HG02763 (cell line): ENCODE measurements around the gene AGBL1.

Experiments used
- ATAC-seq: cut with Tn5 transposase; IDR thresholded peaks from one replicate; pipeline ENCODE4 v1.9.1; 2021; ENCODE audit warnings: mild to moderate bottlenecking, moderate library complexity; ENCODE audit not compliant: unreplicated experiment

AGBL1 gene

DNA sequence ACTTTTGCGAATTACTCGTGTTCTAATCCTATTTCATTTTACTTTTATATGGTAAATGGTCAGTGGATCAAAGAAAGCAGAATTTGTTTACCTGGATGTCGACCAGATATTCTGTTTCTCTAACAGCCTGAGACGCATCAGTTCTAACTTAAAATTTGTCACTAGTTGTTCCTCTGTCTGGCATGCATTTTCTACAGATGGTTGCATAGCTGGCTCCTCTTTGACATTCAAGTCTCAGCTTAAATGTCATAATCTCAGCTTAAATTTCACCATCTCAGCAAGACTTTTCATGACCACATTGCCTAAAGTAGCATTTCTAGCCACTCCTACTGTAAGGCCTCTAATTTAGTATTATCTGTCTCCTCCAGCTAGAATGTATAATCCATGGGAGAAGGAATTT lies 609.3 kb downstream of the AGBL1 start:
- ATAC-seq: no peak

DNA sequence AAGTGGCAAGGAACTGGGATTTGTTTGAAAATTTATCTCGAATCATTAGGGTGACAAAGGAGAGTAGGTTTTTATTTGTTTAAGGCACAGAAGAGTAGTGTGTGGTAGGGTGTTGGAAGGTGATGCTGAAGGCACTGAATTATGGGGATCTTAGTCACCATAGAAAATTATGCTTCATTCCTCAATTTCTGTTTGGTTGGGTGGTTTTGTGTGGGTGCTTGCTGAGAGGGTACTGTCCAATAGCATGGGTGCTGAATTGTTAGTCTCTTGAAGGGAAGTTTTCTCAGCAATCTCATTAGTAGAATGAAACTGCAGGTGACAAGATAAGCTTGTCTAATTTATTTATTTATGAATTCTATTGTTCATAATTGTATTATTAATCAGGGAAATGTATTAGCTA lies 610.9 kb downstream of the AGBL1 start:
- ATAC-seq: no peak

DNA sequence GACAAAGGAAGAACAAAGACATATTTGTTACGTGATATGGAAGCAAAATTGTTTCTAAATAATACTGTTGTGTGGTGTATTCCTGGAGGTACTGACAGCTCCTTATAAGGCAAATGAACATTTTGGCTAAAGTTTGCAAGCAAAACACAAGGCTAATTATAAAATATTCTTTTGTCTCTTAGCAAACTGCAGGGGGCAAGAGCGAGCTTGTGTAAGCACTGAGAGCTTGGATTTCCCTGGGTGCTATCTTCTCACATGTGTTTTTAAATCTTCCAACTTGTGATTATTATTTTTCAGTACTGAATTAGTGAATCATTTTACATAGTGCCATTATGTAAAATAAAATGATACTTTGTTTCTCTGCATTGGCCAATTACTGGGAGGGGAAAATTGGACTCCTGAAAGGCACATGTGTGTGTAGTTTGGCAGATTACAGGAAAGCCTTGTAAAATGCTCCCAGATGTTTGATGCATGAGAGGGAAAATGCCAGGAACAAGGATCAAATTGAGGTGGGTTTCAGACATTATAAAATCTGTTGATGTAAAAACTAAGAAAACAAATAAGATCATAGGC lies 611.5 kb downstream of the AGBL1 start:
- ATAC-seq: no peak

DNA sequence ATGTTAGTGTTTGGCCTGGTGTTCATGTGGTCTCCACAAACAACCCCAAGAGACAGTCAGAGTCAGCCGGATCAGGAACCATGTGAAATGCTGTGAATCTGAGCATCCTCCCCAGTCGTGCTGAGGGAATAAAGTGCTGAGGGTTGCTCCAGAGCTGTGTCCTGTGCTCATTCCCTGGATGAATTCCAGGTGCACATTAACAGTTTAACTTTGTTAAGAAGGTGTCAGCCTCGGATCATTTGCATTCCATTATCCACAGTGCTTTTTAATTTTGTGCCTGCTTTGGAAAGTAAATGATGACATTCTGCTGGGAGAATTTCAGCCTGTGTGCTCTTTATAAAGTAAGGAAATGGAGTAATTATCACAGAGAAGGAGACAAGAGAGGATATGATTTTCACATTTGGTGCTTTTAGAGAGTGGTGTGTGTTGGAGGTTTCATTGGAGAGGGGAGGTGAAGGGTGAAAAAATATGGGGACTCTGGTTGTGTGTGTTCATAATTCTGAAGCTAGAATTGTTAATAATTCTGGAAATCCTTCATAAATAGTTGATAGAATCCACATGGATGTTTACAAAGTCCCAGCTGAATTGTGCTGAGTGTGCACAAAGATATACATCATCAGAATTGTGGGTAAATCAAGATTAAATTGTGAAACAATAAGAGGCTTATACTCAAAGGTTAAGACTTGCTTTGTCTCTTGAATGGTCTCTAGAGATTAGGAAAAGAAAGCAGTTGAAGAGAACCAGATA lies 621.4 kb downstream of the AGBL1 start:
- no peak for ATAC-seq

DNA sequence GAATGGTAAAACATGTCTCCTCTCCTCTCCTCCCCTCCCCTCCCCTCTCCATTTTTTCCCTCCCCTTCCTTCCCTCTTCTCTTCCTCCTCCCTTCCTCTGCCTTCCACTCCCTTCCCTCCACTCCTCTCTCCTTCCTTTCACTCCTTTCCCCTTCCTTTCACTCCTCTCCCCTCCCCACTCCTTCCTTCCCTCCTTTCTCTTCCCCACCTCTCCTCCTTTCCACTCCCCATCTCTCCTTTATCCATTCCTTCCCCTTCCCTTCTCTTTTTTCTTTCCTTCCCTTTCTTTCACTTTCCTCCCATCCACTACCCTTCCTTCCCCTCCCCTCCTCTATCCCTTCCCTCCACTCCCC lies 621.9 kb downstream of the AGBL1 start:
- no peak for ATAC-seq

DNA sequence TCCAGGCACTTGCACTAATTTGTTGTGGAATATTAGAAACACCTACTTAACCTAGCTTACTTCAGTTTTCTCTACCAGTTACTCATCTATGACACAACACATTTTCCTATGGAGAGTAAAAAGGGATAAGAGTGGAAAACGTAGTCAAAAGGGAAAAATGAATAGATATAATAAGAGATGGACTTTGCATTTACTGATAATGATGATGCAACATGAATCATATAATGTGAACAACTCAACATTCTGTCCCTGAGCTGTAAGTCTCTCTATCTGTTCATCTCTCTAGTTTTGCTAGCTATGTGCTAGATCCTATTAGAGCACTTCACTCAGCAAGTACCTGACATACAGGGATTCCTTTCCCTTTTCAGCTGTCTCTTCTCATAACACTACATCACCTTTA lies 627.1 kb downstream of the AGBL1 start:
- no peak for ATAC-seq

DNA sequence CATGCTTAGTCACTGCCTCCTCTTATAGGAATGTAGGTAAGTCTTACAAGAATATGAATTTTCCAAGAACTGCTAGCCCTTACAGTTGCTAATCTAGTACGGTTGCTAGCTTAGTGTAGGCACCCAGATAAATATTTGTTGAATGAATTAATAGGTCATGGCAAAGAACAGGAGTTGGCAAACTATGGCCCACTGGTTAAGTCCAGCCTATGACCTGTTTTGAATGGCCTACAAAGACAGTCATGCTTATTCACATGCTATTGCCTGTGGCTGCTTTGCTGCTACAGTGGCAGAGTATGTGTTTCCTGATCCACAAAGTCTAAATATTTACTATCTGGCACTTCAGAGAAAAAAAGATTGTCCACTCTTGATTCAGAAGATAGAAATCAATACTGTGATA lies 631.8 kb downstream of the AGBL1 start:
- ATAC-seq: no peak

DNA sequence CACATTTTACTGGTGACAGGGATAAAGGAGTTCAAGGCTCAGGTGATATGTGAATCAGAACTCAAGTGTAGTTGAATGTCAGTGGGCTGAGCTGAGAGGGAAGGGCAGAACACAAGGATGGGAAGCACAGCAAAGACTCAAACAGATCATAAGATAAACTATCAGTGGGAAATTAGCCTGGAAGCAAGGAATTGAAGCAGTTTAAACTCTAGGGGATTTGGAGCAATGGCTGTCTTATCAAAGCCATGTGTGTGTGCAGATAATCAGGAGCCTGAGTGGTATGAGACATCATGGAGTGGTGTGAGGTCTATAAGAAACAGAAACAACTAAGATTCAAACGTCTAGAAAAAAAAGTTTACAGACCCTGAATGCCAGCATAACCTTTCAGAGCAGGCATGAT lies 634.6 kb downstream of the AGBL1 start:
- no peak for ATAC-seq

DNA sequence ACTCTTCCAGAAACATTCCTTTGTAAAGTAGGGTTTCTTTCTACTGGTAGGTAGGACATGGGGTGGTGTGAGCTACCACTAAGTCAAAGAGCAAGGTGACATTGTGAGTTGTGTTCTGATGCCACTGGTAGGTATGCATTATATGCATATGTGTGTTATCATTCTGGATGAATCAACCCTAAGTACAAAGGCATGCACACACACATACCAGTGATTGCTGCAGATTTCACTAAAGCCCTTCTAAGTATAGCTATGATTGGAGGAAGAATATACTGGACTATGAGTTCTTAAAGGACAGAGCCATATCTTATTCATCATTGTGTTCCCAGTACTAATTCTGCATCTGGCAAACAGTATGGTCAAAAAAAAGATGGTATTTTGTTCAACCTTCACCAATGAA lies 646.0 kb downstream of the AGBL1 start:
- no peak for ATAC-seq

DNA sequence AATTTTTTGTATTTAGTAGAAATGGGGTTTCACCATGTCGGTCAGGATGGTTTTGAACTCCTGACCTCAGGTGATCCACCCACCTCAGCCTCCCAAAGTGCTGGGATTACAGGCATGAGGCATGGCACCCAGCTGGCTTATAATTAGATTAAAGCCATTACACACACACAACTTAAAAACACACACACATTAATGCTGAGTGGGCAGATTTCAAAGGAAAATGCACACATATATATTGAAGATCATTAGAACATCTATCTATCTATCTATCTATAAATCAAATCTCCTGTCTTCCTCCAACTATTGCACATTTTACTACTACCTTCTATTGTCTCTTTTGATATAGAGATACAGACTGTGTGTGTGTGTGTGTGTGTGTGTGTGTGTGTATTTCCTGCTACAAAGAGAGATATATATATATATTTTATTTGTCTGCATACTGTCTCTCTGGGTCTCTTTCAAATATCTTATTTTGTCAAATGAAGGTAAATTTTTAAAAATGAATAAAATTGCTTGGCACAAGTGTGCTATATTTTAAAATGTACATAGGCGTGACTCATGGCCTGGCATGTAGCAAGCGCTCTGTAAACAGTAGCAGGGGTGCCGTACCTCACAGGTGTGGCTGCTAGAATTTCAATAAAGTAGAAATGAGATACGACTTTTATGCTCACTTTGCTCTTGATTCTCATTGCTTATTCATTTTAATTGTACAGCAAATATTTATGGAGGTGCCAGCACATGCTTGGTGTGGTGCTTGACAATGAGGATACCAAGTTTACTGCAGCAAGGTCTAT lies 655.8 kb downstream of the AGBL1 start:
- no peak for ATAC-seq

DNA sequence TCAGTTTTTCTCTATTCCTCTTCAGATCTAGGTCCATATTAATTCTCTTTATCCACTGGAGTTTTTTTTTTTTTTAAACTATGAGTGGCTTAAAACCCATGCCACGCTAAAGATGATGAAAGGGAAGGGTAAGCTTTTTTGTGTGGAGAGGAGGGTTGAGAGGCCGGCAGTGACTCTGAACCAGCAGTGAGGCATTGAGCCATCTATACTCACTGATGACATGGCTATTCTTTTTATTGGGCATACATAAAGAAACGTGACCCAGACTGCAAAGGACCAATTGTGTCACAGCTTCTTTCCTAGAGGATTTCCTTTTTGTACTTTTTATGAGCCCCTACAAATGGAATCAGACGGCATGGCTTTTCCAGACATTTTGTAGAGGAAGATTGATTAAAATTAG lies 662.2 kb downstream of the AGBL1 start:
- ATAC-seq: no peak

DNA sequence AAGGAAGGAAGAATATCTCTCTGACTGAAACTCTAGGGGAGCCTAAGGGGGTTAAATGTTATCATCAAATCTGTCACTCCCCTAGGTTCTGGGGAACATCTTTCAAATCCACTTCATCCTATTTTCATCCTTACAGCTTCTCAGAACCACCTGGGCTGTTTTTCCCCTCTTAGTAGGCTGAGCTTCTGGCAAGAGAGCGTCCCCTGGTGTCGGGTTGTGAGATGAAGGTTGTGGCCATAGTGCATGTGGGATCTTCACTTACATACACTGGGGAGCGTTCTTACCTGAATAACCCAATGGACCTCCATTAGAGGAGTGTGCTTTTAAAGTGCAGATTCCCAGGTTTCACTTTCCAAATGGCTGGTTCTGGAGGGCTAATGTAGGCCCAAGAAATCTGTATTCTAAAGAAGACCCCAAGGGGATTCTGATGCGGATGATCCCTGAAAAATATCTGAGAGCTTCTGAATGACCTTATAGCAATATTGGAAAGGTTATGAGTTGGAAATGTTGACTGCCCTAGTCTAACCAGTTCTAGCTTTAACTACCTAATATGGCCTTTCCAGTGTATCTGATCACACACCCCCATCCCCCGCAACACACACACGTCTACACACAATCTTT lies 663.7 kb downstream of the AGBL1 start:
- no peak for ATAC-seq

DNA sequence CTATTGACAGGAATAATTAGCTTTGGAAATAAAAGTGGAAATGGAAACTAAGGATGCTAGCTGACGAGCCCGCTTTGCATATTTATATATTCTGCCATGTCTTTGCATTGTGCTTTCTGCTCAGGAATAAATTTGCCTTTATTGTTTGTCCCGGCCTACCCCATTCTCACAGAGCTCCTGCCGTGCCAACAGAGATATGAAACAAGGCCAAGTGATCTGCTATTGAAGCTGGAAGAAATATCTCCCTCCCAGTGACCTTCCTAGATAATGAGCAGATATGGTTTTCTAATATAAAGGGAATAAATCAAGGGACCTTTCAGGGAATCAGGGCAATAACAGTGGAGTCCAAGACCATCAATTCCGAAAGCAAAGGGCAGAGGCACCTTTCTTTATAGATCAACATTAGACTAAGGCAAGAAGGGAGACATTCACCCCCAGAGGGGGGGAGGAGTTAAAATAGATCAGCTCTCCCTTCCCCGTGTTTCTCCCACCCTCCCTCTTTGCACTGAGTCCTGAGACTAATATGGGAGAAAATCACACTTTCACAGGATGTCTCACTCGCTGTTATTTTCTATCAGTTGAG lies 664.6 kb downstream of the AGBL1 start:
- ATAC-seq: no peak

DNA sequence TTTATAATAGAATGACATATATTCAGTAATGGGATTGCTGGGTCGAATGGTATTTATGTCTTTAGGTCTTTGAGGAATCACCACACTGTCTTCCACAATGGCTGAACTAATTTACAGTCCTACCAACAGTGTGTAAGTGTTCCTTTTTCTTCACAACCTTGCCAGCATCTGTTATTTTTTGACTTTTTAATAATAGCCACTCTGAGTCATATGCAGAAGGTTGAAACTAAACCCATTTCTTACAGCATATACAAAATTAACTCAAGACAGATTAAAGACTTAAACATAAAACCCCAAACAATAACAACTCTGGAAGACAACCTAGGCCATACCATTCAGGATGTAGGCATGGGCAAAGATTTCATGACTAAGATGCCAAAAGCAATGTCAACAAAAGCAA lies 671.4 kb downstream of the AGBL1 start:
- ATAC-seq: no peak

DNA sequence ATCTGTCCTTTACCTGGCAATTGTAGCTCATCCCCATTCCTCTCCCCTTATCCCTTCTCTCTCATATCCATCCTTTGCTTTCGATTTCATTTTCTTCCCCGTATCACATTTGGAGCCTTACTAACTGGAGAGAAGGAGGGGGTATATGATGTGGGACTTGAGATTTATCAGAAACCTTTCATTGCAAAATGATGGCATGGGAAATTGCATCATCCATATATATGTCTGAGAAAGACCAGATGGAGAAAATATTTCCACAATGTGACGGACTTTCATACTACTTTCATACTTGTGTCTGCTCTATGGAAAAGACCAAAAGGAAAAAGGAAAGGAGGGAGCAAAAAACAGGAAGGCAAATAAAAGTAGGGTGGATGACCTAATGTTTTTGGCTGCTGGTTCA lies 675.2 kb downstream of the AGBL1 start:
- no peak for ATAC-seq

DNA sequence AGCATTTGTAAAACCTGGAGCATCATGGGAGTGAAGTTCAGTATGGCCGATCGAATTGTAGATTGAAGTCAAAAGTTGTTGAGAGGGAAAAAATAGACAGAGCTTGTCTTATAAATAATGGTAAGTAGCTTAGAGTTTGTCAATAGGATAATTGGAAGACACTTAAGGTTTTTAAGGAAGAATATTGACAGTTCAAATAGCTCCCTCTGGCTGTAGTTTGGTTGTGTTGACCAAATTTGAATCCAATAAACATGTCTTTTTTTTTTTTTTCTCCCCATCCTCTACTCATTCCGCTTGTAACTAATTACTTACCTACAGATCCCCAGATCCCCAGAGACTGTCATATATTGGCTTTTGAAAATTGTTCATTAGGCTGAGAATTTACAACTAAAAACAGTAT lies 677.0 kb downstream of the AGBL1 start:
- no peak for ATAC-seq

DNA sequence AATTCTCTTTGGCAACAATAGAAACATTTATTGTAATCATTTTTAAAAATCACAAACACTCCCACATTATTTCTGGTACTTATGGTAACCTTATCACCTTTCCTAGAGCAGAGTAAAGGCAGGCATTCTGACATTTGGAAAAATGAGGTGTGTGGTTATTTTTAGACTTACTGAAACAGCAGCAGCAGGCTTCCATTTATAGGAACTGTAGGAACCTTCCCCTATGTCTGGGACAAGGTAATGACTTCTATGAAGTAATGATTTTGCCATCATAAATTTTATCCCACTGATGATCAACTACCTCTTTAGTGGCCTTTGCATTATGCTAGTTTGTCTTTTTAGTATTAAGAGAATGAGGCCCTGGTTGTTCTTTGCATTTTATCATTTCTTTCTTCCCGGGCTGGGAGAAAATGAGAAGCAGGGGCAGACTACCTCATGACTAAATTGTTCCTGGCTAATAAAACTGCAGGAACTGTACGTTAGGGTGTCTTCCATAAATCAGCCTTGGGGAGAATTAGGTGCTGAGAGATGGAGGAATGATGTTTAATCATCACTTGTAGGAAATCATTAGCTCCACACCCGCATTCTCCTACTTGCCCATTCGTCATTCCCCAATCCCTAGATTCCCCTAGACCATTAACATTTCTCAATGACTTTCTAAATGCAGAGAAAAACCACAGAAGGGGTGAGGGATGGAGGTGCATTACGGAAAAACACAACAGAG lies 680.3 kb downstream of the AGBL1 start:
- no peak for ATAC-seq

DNA sequence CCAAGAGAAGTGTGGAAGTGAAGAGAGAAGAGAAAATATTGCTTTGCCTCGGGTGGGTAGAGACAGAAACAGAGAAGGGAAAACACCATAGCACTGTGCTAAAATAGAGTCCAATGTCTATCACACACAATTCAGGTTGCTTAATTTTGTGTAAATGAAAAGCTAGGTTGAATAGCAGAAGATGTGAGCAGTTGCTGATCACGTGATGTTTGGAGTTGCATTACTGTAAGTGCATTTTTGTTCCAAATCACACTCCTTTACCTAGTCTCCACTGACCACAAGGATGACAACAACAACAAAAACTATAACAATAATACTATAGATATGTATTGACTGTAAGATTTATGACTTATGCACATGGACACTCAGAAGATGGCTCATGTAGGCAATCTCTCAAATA lies 683.2 kb downstream of the AGBL1 start:
- ATAC-seq: no peak

DNA sequence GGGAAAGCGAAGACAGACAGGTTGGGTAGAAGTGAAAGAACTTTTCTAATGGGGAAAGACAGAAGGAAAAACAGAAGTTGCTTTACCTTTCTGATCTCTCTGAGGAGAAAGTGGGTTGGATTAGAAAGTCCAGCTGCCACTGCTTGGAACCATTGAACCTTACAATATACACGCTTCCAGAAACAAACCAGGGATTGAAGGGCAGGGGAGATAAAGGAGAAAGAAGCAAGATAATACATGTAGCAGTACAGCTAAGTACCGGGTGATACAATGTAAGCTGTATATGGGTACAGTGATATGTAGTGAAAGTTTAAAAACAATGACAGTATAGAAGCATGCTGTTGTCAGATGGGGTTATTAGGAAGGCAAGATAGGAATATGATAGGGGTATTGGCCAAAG lies 684.4 kb downstream of the AGBL1 start:
- ATAC-seq: no peak

DNA sequence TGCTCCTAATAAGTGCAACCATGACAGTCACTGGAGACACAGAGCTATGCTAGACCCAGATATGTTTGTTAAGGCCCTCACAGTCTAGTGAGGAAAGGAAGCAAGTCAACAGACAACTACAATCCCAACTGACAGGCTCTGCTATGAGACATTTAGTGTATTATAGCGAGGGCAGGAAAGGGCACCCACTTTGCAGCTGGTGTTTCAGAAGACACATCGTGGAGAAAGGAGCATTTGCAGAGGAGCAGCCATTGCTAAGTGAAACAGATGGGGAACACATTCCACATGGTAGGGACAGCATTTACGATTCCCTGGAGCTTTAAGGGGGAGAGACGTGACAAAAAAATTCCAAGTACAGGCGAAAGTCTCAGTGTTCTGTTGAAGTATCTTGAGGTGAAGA lies 685.6 kb downstream of the AGBL1 start:
- no peak for ATAC-seq
